NB4 (cell line): ENCODE measurements around the gene FOXL2.

Experiments
- DNase-seq: peaks from one replicate; pipeline ENCODE4 v3.0.0; 2010; ENCODE audit warnings: low read depth
- H3K4me3 ChIP-seq: one replicate; pipeline ENCODE4 v1.5.1; 2011; ENCODE audit warnings: mild to moderate bottlenecking, low read depth, low read length, moderate library complexity
- MYC ChIP-seq: IDR thresholded peaks from 2 replicates; pipeline ENCODE4 v1.6.1; 2011; ENCODE audit warnings: low read depth, low read length
- POLR2A ChIP-seq: IDR thresholded peaks from 2 replicates; pipeline ENCODE4 v1.6.1; 2011; ENCODE audit warnings: mild to moderate bottlenecking; ENCODE audit not compliant: insufficient read length; ENCODE audit errors: extremely low read depth
- TF ChIP-seq, protein P1 (sequence below): IDR thresholded peaks from one replicate; pipeline ENCODE4 v1.5.1; 2012; ENCODE audit warnings: low read depth, low read length
- TF ChIP-seq, protein P2 (sequence below): IDR thresholded peaks from 2 replicates; pipeline ENCODE4 v1.6.1; 2011; ENCODE audit warnings: low read depth, low read length

The FOXL2 gene

DNA sequence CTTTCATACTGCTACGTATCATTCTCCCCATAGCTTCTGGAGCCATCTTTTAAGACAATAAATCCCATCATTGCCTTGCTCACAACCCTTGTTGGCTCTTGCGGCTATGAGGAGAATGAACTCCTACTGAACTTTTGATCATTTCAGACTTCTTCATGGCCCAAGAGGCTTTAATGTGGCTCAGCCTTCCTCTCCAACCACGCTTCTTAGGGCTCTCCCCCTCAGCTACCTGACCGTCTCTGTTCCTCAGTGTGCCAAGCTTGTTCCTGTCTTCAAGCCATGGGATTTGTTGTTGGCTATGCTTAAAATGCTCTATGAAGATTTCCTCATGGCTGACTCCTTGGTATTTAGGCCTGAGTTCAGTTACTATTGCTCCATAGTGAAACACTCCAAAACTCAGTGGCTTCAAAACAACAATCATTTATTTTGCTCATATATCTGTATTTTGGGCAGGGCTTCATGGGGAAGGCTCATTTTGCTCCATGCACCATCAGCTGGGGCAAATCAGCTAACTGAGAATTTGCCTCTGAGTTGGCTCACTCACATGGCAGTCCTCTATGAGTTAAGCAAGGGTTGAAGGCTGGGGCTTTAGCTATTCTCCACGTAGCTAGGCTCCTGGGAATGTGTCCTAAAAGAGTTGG, 47.5 kb downstream of the FOXL2 start:
- no peak for DNase-seq
- no peak for TF ChIP-seq POLR2A
- TF ChIP-seq, protein P1, sequence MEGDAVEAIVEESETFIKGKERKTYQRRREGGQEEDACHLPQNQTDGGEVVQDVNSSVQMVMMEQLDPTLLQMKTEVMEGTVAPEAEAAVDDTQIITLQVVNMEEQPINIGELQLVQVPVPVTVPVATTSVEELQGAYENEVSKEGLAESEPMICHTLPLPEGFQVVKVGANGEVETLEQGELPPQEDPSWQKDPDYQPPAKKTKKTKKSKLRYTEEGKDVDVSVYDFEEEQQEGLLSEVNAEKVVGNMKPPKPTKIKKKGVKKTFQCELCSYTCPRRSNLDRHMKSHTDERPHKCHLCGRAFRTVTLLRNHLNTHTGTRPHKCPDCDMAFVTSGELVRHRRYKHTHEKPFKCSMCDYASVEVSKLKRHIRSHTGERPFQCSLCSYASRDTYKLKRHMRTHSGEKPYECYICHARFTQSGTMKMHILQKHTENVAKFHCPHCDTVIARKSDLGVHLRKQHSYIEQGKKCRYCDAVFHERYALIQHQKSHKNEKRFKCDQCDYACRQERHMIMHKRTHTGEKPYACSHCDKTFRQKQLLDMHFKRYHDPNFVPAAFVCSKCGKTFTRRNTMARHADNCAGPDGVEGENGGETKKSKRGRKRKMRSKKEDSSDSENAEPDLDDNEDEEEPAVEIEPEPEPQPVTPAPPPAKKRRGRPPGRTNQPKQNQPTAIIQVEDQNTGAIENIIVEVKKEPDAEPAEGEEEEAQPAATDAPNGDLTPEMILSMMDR, result no peak
- TF ChIP-seq MYC, result no peak
- TF ChIP-seq, protein P2, sequence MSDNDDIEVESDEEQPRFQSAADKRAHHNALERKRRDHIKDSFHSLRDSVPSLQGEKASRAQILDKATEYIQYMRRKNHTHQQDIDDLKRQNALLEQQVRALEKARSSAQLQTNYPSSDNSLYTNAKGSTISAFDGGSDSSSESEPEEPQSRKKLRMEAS, result no peak
- H3K4me3 ChIP-seq, result no peak overlapping the region

DNA sequence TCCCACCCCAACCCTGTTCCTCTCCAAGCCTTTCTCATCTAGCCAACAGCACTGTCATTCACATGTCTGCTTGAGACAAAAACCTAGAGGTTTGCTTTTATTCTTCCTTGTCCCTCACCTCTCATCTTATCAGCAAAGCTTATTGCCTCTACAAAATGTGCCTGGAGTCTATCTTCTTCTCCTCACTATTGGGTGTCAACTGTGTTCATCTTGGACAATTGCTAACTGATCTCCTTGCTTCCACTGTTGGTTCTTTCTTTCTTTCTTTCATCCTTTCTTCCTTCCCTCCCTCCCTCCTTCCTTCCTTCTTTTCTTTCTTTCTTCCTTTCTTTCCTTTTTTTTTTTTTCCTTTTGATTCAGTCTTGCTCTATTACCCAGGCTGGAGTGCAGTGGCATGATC, 48.2 kb downstream of the FOXL2 start:
- H3K4me3 ChIP-seq, result no peak overlapping the region
- TF ChIP-seq MYC (no peak), POLR2A (no peak)
- TF ChIP-seq, protein P2, result no peak
- TF ChIP-seq, protein P1, result no peak
- DNase-seq, result no peak

DNA sequence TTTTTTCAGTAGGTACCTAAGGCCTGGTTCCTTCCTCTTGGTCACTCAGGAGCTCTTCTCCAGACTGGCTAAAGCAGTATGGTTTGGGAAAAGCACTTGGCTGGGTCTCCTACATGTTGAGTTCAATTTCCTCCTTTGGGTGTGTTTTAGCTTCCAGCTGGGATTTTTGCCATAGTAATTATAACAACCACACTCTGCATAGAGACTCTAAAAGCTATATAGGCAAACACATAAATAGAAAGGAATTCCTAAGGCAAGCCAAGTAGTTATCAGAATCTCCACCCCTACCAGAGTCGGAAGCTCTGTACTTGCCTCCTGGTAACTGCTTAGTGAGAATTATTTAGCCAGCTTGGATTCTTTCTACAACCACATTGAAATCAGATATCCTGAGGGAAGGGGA, 48.6 kb downstream of the FOXL2 start:
- TF ChIP-seq, protein P1, result no peak
- no peak for TF ChIP-seq MYC
- no peak for TF ChIP-seq POLR2A
- TF ChIP-seq, protein P2, result no peak
- no peak overlapping the region for H3K4me3 ChIP-seq
- no peak for DNase-seq
